ENCODE data around the gene HDLBP.
A peak's percentile ranks its signal among the peaks of the same experiment; 100 is the strongest.

HDLBP gene

DNA sequence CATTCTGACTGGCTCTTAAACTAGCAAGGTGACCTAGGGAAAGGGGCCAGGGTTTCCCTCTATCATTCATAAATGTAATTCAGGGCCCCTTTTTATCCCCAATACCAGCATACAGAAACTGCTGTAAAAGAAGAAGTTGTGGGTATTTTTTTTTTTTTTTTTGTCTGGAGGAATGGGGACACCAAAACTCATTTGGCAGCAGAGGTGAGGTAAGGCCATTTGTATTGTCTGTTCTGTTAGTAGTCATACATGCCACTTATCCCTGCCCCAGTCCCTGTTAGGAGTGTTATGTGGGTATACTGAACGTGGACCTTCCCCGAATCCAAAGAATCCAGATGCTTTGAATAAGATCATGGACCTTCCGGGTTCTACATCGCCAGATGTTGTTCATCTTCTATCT lies 1.9 kb upstream of the HDLBP start:
- no peak for DNase-seq
- TF ChIP-seq GATA1 (IDR thresholded peaks at IDR 0.05; ENCODE audit: low read depth, low read length) (no peak), POLR2A (IDR thresholded peaks at IDR 0.05; ENCODE audit: low read length) (no peak)

DNA sequence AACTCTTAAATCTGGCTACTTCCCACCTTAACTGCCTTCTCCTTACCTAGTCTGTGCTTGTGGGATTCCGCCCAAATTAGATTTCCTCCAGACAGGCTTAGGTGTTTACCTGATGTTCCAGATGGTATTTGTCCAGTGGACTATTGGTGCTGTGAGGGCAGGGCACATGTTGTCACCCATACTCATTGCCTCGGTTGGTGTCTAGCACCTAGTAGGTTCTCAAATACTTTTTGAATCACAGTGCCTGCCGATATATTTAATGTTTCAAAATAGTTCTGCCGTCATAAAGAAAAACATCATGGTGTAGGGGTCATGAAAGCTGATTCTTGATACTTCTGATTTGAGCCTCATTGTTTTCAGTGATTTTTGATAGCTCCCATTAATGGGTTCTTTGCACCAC lies 1.4 kb upstream of the HDLBP start:
- TF ChIP-seq POLR2A (IDR thresholded peaks at IDR 0.05; ENCODE audit: low read length) (no peak), GATA1 (IDR thresholded peaks at IDR 0.05; ENCODE audit: low read depth, low read length) (no peak)
- DNase-seq = no peak

DNA sequence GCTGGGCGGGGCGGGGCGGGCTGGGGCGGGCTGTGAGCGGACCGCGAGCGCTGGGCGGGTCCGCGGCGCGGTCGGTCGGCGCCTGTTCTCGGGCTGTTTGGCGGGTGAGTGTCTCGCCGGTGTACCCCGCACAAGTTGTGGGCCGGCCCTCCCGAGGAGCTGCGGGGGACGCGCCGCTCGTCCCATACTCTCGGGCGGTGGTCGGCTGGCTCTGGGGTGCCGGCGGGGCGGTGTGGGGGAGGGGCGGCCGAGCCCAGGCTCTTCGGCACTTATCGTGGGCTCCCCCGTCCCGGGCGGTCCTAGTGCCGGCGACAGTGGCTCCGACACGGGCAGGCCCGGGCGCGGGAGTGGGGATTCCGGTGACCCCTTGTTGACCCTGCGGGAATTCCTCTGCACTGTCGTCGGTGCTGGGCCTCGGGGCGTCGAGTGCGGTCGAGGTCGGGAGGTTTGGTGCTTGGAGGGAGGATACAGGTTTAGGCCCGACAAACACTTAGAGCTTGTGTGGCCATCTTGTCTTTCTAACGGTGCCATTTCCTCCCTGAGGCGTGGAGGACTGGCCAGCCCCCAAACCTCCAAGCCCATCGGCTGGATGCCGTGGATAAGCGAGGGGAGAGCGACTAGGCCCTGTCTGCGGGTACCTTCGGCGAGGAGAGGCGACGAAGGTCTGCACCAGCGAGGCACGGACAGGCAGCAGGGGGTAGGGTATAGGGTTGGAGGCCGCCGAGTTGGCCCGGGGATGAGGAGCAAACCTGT lies 583 bp upstream of the HDLBP start, which contains the start of gene SEPTIN2:
SEPTIN2 (plus strand) TSS at position 47 of the 753 bp plus-strand sequence. CDS start 8,308 bp downstream, outside the sequence.
- DNase-seq = peak in 1 of 2 experiments; percentile 85

DNA sequence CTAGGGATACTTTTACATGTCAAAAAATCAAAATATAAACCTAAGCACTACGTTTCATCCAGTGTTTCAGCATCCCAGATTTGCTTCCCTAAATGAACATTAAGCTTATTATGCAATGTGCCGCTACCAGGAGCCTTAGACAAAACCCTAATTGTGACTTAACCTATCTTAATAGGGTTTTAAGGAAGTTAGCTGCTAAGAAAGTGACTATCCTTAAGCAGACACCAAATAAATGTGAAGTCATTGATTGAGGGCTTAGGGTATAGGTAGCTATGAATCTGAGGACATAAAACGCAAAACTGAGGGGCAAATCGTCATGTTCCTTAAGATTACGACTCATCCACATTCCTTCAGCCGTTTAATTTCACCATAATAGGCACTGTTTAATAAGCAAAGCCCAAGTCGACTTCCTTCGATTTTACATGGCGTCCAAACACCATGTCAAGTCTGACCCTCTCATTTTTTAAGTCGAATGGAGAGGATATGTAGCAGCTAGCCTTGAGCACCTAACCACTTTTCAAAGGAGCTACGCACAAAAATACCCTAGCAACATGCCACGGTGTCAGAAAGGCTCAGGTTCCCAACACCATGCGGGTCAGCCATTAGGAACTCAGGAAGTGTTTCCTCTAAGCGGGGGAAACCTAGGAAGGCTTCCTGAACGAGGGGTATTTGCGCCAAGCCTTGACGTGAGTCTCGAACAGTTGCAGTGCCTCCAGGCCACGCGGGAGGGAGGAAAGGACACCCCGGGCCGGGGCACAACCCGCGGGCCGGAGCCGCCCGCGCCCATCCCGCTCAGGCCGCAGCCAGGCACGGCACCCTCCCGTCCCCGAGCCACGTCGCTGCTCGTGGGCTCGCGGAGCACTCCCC lies 1.0 kb downstream of the HDLBP start:
- DNase-seq = peak in 1 of 2 experiments; percentile 69
- no peak for TF ChIP-seq GATA1 (IDR thresholded peaks at IDR 0.05; ENCODE audit: low read depth, low read length)
- TF ChIP-seq POLR2A (IDR thresholded peaks at IDR 0.05; ENCODE audit: low read length) = no peak

More for the DNA sequence above, 583 bp upstream of the HDLBP start, which contains the start of gene SEPTIN2:
- TF ChIP-seq POLR2A (IDR thresholded peaks at IDR 0.05; ENCODE audit: low read length) = no peak
- TF ChIP-seq GATA1 (IDR thresholded peaks at IDR 0.05; ENCODE audit: low read depth, low read length) = no peak

DNA sequence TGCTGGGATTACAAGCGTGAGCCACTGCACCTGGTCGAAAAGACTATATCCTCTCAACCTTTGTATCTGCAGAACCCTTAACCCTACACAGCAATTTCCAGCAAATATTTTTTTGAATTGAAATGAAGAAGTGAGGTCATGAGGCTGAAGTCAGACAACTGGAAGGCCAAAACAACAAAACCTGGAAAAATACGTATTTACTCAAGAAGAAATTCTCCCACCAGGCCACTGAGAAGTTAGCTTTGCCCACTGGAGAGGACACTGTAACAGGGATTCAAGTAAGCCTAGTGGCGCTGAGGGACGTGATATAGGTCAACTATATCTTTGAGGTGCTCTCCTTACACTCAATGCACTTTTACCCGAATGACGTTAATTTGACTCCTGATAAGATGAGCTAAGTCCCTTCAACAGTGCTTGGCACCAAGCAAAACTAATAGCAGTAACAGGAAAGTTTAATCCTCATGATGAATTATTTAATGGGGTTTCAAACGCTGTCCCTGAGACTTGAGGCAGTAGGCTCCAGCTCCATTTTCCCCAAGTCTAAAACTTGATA lies 1.9 kb downstream of the HDLBP start:
- no peak for TF ChIP-seq POLR2A (IDR thresholded peaks at IDR 0.05; ENCODE audit: low read length)
- TF ChIP-seq GATA1 (IDR thresholded peaks at IDR 0.05; ENCODE audit: low read depth, low read length) = no peak
- DNase-seq = peak in 1 of 2 experiments; percentile 15

DNA sequence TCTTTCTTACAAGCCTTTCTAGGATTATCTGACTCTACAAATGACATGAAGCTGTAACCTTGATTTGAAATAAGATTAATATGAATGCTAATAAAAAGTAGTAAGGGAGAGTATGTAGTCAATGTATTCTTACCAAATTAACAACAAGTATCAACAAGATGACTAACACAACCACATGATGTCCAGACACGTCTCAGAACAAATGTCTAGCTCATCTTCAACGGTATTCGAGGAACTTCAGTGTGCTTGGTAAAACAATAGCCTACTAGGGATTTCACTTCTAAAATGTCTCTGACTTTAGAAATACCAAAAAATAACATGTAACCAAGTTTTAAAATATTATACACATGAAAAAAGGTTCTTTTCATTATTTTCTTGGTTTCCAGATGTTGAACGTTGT lies 3.4 kb downstream of the HDLBP start:
- TF ChIP-seq POLR2A (IDR thresholded peaks at IDR 0.05; ENCODE audit: low read length) (no peak), GATA1 (IDR thresholded peaks at IDR 0.05; ENCODE audit: low read depth, low read length) (no peak)
- DNase-seq = no peak

DNA sequence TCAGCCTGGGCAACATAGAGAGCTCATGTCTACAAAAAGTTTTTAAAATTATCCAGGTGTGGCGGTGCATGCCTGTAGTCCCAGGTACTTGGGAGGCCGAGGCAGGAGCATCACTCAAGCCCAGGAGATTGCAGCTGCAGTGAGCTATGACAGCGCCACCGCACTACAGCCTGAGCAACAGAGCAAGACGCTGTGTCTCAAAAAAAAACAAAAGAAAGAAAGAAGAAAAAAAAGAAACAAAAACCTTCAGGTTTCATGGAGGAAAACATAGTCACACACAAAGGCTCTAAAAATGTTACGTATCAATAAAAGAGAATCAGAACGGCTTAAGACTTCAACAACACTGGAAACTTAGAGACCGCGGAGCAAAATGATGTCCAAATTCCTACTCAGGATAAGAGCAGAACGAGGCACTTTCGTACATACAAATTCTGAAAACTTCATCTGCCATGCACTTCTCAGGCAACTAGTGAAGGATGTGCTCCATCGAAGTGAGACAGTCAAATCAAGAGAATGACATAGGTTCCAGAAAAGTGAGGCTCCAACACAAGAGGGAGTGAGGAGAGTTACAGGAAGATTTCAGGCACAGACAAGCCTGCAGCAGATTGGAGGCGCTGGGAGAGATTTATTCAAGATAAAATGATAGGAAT lies 4.4 kb downstream of the HDLBP start:
- TF ChIP-seq GATA1 (IDR thresholded peaks at IDR 0.05; ENCODE audit: low read depth, low read length) (no peak), POLR2A (IDR thresholded peaks at IDR 0.05; ENCODE audit: low read length) (no peak)
- DNase-seq = no peak

DNA sequence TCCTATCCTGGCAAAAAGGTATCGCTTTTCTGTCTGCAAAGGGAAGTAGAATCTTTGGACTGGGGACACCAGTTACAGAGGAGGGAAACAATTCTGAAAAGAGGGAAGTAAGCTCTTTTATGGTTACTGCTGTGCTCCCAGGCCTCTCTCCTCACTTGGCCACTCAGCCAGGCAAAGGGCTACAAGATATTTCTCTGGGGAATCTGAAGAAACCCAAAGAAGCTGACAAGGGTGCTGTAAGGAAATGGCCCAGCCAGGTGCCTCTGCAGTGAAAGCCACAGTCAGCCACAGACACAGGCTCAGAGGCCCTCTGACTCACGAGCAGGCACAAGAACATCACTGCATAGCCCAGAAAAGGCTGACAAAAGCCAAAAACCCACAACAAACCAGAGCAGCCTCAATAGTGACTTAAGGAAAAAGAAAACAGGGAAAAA lies 5.8 kb downstream of the HDLBP start:
- no peak for DNase-seq
- TF ChIP-seq POLR2A (IDR thresholded peaks at IDR 0.05; ENCODE audit: low read length) (peak; percentile 11), GATA1 (IDR thresholded peaks at IDR 0.05; ENCODE audit: low read depth, low read length) (no peak)

DNA sequence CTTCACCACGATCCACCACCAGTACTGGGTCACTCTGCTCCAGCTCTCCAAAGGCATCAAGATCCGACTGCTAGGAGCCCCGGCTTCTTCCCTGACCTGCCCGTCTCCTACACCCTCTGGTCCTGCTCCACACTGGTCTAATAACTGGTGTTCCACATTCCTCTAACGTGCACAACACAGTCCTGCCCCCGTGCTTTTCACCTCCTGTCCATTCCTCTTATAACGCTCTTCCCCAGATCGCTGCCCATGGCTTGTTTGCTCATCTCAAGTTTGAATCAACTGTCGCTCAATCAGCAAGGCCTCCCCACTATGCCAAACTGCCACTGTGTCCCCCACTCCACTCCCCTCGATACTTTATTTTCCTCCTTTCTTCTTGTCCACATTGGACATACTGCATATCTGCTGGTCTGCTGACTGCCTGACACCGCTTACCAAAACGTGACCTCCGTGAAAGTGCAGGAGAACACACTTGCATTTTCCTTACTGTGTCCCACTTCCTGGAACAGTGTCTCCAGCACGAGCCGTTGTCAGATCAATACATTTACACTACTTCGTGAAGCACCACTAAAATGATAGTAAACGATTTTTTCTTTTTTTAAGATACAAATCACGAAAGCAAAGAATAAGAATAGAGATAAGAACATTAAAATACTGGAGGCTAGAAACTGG lies 6.5 kb downstream of the HDLBP start:
- TF ChIP-seq POLR2A (IDR thresholded peaks at IDR 0.05; ENCODE audit: low read length) (no peak), GATA1 (IDR thresholded peaks at IDR 0.05; ENCODE audit: low read depth, low read length) (no peak)
- no peak for DNase-seq

DNA sequence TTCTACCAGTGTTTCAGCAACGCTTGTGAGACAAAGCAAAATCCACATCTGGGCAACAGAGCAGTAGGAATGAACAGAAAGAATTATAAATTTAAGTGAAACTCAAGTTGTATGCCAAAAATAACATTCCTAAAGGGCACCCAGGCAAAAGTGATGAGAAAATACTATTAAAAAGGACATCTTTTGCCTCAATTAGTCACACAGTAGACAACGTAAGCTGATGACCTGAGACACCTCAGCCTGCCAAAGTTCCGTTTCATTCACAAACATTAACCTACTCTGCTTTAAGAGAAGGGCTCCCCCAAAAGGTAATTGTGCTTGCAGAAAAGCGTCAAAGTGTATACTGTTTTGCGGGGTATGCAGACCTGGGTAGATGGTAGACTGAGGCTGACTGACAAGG lies 7.2 kb downstream of the HDLBP start:
- TF ChIP-seq GATA1 (IDR thresholded peaks at IDR 0.05; ENCODE audit: low read depth, low read length) = no peak
- no peak for TF ChIP-seq POLR2A (IDR thresholded peaks at IDR 0.05; ENCODE audit: low read length)
- DNase-seq = no peak

DNA sequence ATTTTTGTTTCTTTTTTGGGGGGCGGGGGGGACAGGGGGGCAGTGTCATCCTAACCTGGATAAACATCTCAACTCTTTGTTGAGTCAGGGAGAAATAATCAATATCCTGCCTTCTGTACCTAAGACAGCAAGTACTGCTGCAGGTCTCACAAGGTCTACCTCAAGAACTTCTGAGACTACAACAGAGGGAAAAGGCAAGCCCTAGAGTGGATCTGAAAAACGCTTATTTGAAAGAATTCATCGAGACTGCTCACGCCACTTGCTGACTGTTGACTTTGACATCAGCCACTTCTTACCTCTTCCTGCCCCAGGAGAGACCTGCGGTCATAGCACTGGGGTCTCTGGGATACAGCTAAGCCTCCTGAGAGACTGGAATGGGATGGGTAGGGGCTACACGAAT lies 8.4 kb downstream of the HDLBP start:
- TF ChIP-seq GATA1 (IDR thresholded peaks at IDR 0.05; ENCODE audit: low read depth, low read length) = no peak
- no peak for TF ChIP-seq POLR2A (IDR thresholded peaks at IDR 0.05; ENCODE audit: low read length)
- no peak for DNase-seq

DNA sequence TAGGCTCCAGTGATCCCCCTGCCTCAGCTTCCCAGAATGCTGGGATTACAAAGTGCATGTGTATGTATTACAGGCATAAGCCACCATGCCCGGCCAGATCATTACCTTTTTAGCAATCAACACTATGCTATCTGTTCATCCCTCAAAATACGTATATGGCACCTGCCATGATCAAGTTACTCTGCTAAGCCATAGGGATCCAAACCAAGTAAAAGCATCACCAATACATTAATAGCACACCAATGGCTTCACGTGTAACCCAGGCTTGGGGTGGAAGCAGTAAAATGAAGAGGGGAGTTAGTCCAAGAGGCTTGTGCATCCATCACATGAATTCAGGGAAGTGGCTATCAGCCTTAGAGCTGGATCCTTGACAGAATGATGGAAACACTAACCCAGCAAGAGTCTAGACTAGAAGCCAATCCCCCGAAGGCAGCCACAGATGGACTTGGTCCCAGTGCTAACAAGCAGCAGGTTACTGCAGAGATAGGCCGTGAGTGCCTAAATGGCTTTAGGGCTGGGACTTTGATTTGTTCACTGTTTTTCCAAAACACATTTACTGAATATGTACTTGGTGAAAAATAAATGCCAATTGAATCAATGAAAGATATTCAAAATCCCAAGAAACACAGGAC lies 11.3 kb downstream of the HDLBP start:
- DNase-seq = no peak
- no peak for TF ChIP-seq POLR2A (IDR thresholded peaks at IDR 0.05; ENCODE audit: low read length)
- no peak for TF ChIP-seq GATA1 (IDR thresholded peaks at IDR 0.05; ENCODE audit: low read depth, low read length)

All from erythroblast (primary cell).